ENCODE results near the gene KCTD10. TPM values are rescaled to one million over a fixed set of nuclear protein-coding genes. Genes with fewer than 3 reads are reported as not detected.
A peak's percentile ranks its signal among the peaks of the same experiment; 100 is the strongest.
"Not testable (repeated sequence)": the region's sequence is repeated elsewhere in the genome, so short reads cannot be mapped to it uniquely, and the experiment has no call there.

Gene KCTD10
- total RNA-seq, 1 donor from 2014 or later, result 21.5 TPM

GRCh38 chr12:109475121-109475520, 2.0 kb downstream of the KCTD10 start:
- H3K4me1 ChIP-seq, result peaks cover 95% of the 10 kb centered on the region
- H3K36me3 ChIP-seq, result peaks cover 9% of the 10 kb centered on the region
- intact Hi-C loops (cut with micrococcal nuclease), result loop anchor here (5.0 kb wide), 1 partner anchor 48 kb away; no protein-coding TSS in a partner anchor
- H3K9me3 ChIP-seq (replicated peaks), result no peaks in the 10 kb centered on the region
- H3K27me3 ChIP-seq (ENCODE audit: low read depth), result no peaks in the 10 kb centered on the region
- no peak for TF ChIP-seq CTCF (IDR thresholded peaks at IDR 0.05; ENCODE audit: borderline replicate concordance)
- H3K4me3 ChIP-seq, result peak overlapping the region; percentile 92
- DNase-seq, result no peak
- H3K27ac ChIP-seq (replicated peaks), result no peak overlapping the region

GRCh38 chr12:109473526-109474270, 3.4 kb downstream of the KCTD10 start:
- H3K36me3 ChIP-seq, result peaks cover 17% of the 10 kb centered on the region
- intact Hi-C loops (cut with micrococcal nuclease); H3K4me3 ChIP-seq; H3K27me3 ChIP-seq (ENCODE audit: low read depth); H3K9me3 ChIP-seq (replicated peaks); DNase-seq: not testable (repeated sequence)
- peaks cover 99% of the 10 kb centered on the region for H3K4me1 ChIP-seq
- H3K27ac ChIP-seq (replicated peaks), result peak overlapping the region; percentile 27

- Histone ChIP-seq H3K4me1 (peaks cover 99% of the 10 kb centered on the region), H3K9me3 (replicated peaks) (no peaks in the 10 kb centered on the region), H3K36me3 (peaks cover 18% of the 10 kb centered on the region), H3K4me3 (no peak overlapping the region), H3K27ac (replicated peaks) (peak overlapping the region; percentile 27), H3K27me3 (ENCODE audit: low read depth) (no peaks in the 10 kb centered on the region)
- DNase-seq, result no peak
- TF ChIP-seq CTCF (IDR thresholded peaks at IDR 0.05; ENCODE audit: borderline replicate concordance), result no peak
- intact Hi-C loops (cut with micrococcal nuclease), result no loop called here
Observed at GRCh38 chr12:109473006-109473405, 4.1 kb downstream of the KCTD10 start.

GRCh38 chr12:109469517-109469916, 7.6 kb downstream of the KCTD10 start:
- peaks cover 100% of the 10 kb centered on the region for H3K4me1 ChIP-seq
- intact Hi-C loops (cut with micrococcal nuclease), result no loop called here
- TF ChIP-seq CTCF (IDR thresholded peaks at IDR 0.05; ENCODE audit: borderline replicate concordance), result no peak
- H3K36me3 ChIP-seq, result peaks cover 26% of the 10 kb centered on the region
- DNase-seq, result no peak
- no peaks in the 10 kb centered on the region for H3K27me3 ChIP-seq (ENCODE audit: low read depth)
- no peaks in the 10 kb centered on the region for H3K9me3 ChIP-seq (replicated peaks)
- no peak overlapping the region for H3K4me3 ChIP-seq
- H3K27ac ChIP-seq (replicated peaks), result peak overlapping the region; percentile 13

GRCh38 chr12:109467978-109468676, 9.0 kb downstream of the KCTD10 start:
- TF ChIP-seq CTCF (IDR thresholded peaks at IDR 0.05; ENCODE audit: borderline replicate concordance), result no peak
- Histone ChIP-seq H3K27ac (replicated peaks) (peak overlapping the region; percentile 99), H3K4me1 (peaks cover 100% of the 10 kb centered on the region), H3K9me3 (replicated peaks) (no peaks in the 10 kb centered on the region), H3K4me3 (peak overlapping the region; percentile 22), H3K36me3 (peaks cover 18% of the 10 kb centered on the region), H3K27me3 (ENCODE audit: low read depth) (no peaks in the 10 kb centered on the region)
- intact Hi-C loops (cut with micrococcal nuclease), result no loop called here
- DNase-seq, result no peak

- intact Hi-C loops (cut with micrococcal nuclease), result no loop called here
- Histone ChIP-seq H3K9me3 (replicated peaks) (no peaks in the 10 kb centered on the region), H3K36me3 (peaks cover 18% of the 10 kb centered on the region), H3K27ac (replicated peaks) (peak overlapping the region; percentile 99), H3K4me1 (peaks cover 100% of the 10 kb centered on the region), H3K27me3 (ENCODE audit: low read depth) (no peaks in the 10 kb centered on the region), H3K4me3 (peak overlapping the region; percentile 3)
- no peak for DNase-seq
- no peak for TF ChIP-seq CTCF (IDR thresholded peaks at IDR 0.05; ENCODE audit: borderline replicate concordance)
Observed at GRCh38 chr12:109466821-109467220, 10.3 kb downstream of the KCTD10 start.
